Liver (tissue), 9 donors: ENCODE measurements around the gene NTN1. TPM values are rescaled to one million over a fixed set of nuclear protein-coding genes. Genes with fewer than 3 reads are reported as not detected.

Source experiments
- DNase-seq: peaks from one replicate; pipeline ENCODE4 v3.0.0-alpha.2; 2017; ENCODE audit warnings: low spot score
- H3K27ac ChIP-seq, 2 donors: one replicate each; pipeline ENCODE4 v1.7.0; 2013; ENCODE audit warnings: inconsistent platforms in 2 of 2, low read length in 2 of 2, control low read depth in 1 of 2, low read depth in 1 of 2, mild to moderate bottlenecking in 1 of 2
- H3K27me3 ChIP-seq, 4 donors: one replicate each; pipeline versions ENCODE4 v1.6.1 to v1.7.0; 2013; ENCODE audit warnings: low read length in 3 of 4, inconsistent platforms in 1 of 4, mild to moderate bottlenecking in 1 of 4, moderate library complexity in 1 of 4; ENCODE audit not compliant: control insufficient read depth in 4 of 4, insufficient read depth in 4 of 4
- H3K36me3 ChIP-seq, 4 donors: one replicate each; pipeline versions ENCODE4 v1.6.1 to v1.7.0; 2013; ENCODE audit warnings: low read length in 3 of 4, mild to moderate bottlenecking in 3 of 4, low read depth in 1 of 4, moderate library complexity in 1 of 4; ENCODE audit not compliant: control insufficient read depth in 4 of 4, insufficient read depth in 3 of 4
- H3K4me1 ChIP-seq, 4 donors: one replicate each; pipeline versions ENCODE4 v1.6.1 to v1.7.0; 2013; ENCODE audit warnings: low read length in 3 of 4, mild to moderate bottlenecking in 3 of 4, moderate library complexity in 1 of 4; ENCODE audit not compliant: control insufficient read depth in 4 of 4, insufficient read depth in 4 of 4
- H3K4me3 ChIP-seq, 3 donors: one replicate each; pipeline versions ENCODE4 v1.6.1 to v1.7.0; 2013; ENCODE audit warnings: low read length in 3 of 3, control low read depth in 1 of 3, low read depth in 1 of 3, mild to moderate bottlenecking in 1 of 3
- H3K9ac ChIP-seq, 2 donors: one replicate each; pipeline ENCODE4 v1.7.0; 2013; ENCODE audit warnings: low read length in 2 of 2, mild to moderate bottlenecking in 2 of 2, moderate library complexity in 2 of 2, control low read depth in 1 of 2, low read depth in 1 of 2
- H3K9me3 ChIP-seq, 4 donors: one replicate each; pipeline versions ENCODE4 v1.6.1 to v1.7.0; 2013; ENCODE audit warnings: low read length in 3 of 4; ENCODE audit not compliant: control insufficient read depth in 4 of 4
- CTCF ChIP-seq: fragments of 150-350 bp; IDR thresholded peaks from 2 replicates; pipeline ENCODE4 v1.5.1; 2017; ENCODE audit warnings: improper control_type of control experiment, low read depth, low read length; ENCODE audit not compliant: missing input control
- FOXA1 ChIP-seq: IDR thresholded peaks from 2 replicates; pipeline ENCODE4 v1.6.1; 2016; ENCODE audit warnings: antibody characterized with exemption
- FOXA2 ChIP-seq: IDR thresholded peaks from 2 replicates; pipeline ENCODE4 v1.6.1; 2016; ENCODE audit warnings: antibody characterized with exemption
- GABPA ChIP-seq, 2 donors: IDR thresholded peaks in 1 of 2; conservative IDR thresholded peaks in 1 of 2; 2 replicates each; pipeline ENCODE4 v1.6.1; 2016; ENCODE audit warnings: antibody characterized with exemption in 2 of 2, mild to moderate bottlenecking in 1 of 2, moderate library complexity in 1 of 2
- HNF4A ChIP-seq, 2 donors: conservative IDR thresholded peaks; 2 replicates each; pipeline ENCODE4 v1.6.1; 2016; ENCODE audit warnings: antibody characterized with exemption in 2 of 2, mild to moderate bottlenecking in 2 of 2
- HNF4G ChIP-seq: IDR thresholded peaks from 2 replicates; pipeline ENCODE4 v1.6.1; 2016; ENCODE audit warnings: antibody characterized with exemption
- MAX ChIP-seq: IDR thresholded peaks from 2 replicates; pipeline ENCODE4 v1.6.1; 2016; ENCODE audit warnings: antibody characterized with exemption
- NR2F2 ChIP-seq: IDR thresholded peaks from 2 replicates; pipeline ENCODE4 v1.6.1; 2016; ENCODE audit warnings: antibody characterized with exemption
- RAD21 ChIP-seq, 2 donors: IDR thresholded peaks; 2 replicates each; pipeline ENCODE4 v1.6.1; 2016; ENCODE audit warnings: antibody characterized with exemption in 2 of 2, mild to moderate bottlenecking in 2 of 2
- SP1 ChIP-seq: IDR thresholded peaks from 2 replicates; pipeline ENCODE4 v1.6.1; 2018; ENCODE audit warnings: antibody characterized with exemption, mild to moderate bottlenecking
- TAF1 ChIP-seq: conservative IDR thresholded peaks from 2 replicates; pipeline ENCODE4 v1.6.1; 2016; ENCODE audit warnings: antibody characterized with exemption, mild to moderate bottlenecking
- WGBS: extraction: QIAGEN DNeasy Blood & Tissue Kit; methylation state at CpG from one replicate; pipeline ENCODE4 v1.1.7; 2013; 5-methylcytosine and 5-hydroxymethylcytosine counted together
- polyA plus RNA-seq, 2 donors: library from polyadenylated mRNA; stranded (reverse) in 1 of 2; unstranded in 1 of 2; fragments of 200-250 nt in 1 of 2; fragments of >200 nt in 1 of 2; fragmentation: Nextera tagmentation in 1 of 2; extraction: Ambion mirVana in 1 of 2; gene quantifications; one replicate each; pipeline versions ENCODE4 v1.2.1 to v1.2.3, GENCODE V29; 2013 to 2015
- total RNA-seq, 2 donors: library from RNA; depleted of rRNA; stranded (reverse); fragments of >200 nt; gene quantifications; one replicate each; pipeline ENCODE4 v1.2.3, GENCODE V29; 2014
- TF ChIP-seq, protein P1 (sequence below): IDR thresholded peaks from 2 replicates; pipeline ENCODE4 v1.6.1; 2016; ENCODE audit warnings: antibody characterized with exemption, mild to moderate bottlenecking
- TF ChIP-seq, protein P2 (sequence below): IDR thresholded peaks from 2 replicates; pipeline ENCODE4 v1.6.1; 2016; ENCODE audit warnings: antibody characterized with exemption
- TF ChIP-seq, protein P3 (sequence below): IDR thresholded peaks from 2 replicates; pipeline ENCODE4 v1.6.1; 2016; ENCODE audit warnings: antibody characterized with exemption
- donor health status: healthy.
- donor health status: healthy.
- donor health status: healthy.
- donor health status: healthy.
- donor health status: healthy.

The NTN1 gene
- total and polyA plus RNA-seq, 4 donors: 0.14 to 8.7 (median 4.3) TPM

- TF ChIP-seq MAX: no peak
- no peak for TF ChIP-seq CTCF
- TF ChIP-seq TAF1: no peak
These were observed 157.0 kb downstream of the NTN1 start (continued) for GRCh38 chr17:9178319-9178718.

GRCh38 chr17:9179602-9180001, 158.3 kb downstream of the NTN1 start:
- Histone ChIP-seq H3K4me1 (peaks cover 13 to 31% (median 25%) of the 10 kb centered on the region in 4 donors), H3K9me3 (no peaks in the 10 kb centered on the region), H3K36me3 (no peaks in the 10 kb centered on the region), H3K27me3 (no peaks in the 10 kb centered on the region), H3K27ac (no peak overlapping the region), H3K4me3 (no peak overlapping the region), H3K9ac (no peak overlapping the region)
- peak in 1 of 2 donors; percentile 61 for TF ChIP-seq RAD21 (IDR thresholded peaks at IDR 0.05)
- TF ChIP-seq, protein P1, sequence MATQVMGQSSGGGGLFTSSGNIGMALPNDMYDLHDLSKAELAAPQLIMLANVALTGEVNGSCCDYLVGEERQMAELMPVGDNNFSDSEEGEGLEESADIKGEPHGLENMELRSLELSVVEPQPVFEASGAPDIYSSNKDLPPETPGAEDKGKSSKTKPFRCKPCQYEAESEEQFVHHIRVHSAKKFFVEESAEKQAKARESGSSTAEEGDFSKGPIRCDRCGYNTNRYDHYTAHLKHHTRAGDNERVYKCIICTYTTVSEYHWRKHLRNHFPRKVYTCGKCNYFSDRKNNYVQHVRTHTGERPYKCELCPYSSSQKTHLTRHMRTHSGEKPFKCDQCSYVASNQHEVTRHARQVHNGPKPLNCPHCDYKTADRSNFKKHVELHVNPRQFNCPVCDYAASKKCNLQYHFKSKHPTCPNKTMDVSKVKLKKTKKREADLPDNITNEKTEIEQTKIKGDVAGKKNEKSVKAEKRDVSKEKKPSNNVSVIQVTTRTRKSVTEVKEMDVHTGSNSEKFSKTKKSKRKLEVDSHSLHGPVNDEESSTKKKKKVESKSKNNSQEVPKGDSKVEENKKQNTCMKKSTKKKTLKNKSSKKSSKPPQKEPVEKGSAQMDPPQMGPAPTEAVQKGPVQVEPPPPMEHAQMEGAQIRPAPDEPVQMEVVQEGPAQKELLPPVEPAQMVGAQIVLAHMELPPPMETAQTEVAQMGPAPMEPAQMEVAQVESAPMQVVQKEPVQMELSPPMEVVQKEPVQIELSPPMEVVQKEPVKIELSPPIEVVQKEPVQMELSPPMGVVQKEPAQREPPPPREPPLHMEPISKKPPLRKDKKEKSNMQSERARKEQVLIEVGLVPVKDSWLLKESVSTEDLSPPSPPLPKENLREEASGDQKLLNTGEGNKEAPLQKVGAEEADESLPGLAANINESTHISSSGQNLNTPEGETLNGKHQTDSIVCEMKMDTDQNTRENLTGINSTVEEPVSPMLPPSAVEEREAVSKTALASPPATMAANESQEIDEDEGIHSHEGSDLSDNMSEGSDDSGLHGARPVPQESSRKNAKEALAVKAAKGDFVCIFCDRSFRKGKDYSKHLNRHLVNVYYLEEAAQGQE: no peak
- no peak for DNase-seq
- 89% methylated on average over 14 of the region's 14 CpGs for WGBS

DNA sequence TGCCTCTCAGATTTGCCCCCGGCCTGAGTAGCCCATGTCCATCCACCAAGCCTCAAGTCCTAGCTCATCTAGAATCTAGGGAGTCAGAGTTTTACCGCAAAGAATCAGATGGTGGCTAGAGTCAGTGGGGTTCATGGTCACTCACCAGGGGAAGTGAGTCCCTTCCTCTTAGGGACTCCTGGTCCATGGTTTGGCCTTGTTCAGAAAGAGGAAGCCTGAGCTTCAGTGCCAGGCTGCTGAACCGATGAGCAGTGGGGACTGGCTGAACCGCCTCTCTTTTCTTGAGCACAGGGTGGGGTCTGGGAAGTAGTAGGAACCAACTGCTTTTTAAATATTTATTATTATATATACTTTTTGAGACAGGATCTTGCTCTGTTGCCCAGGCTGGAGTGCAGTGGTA, 160.3 kb downstream of the NTN1 start:
- no peaks in the 10 kb centered on the region for H3K27me3 ChIP-seq
- no peaks in the 10 kb centered on the region for H3K9me3 ChIP-seq
- TF ChIP-seq RAD21 (IDR thresholded peaks at IDR 0.05): no peak
- TF ChIP-seq FOXA1: no peak
- no peak for TF ChIP-seq FOXA2
- TF ChIP-seq, protein P1: no peak
- no peak for TF ChIP-seq HNF4G
- TF ChIP-seq SP1: no peak
- TF ChIP-seq, protein P2, sequence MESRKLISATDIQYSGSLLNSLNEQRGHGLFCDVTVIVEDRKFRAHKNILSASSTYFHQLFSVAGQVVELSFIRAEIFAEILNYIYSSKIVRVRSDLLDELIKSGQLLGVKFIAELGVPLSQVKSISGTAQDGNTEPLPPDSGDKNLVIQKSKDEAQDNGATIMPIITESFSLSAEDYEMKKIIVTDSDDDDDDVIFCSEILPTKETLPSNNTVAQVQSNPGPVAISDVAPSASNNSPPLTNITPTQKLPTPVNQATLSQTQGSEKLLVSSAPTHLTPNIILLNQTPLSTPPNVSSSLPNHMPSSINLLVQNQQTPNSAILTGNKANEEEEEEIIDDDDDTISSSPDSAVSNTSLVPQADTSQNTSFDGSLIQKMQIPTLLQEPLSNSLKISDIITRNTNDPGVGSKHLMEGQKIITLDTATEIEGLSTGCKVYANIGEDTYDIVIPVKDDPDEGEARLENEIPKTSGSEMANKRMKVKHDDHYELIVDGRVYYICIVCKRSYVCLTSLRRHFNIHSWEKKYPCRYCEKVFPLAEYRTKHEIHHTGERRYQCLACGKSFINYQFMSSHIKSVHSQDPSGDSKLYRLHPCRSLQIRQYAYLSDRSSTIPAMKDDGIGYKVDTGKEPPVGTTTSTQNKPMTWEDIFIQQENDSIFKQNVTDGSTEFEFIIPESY: no peak
- no peak for TF ChIP-seq GABPA (IDR thresholded peaks at IDR 0.05 in 1 of 2, conservative IDR thresholded peaks at IDR 0.05 in 1 of 2)
- TF ChIP-seq HNF4A (conservative IDR thresholded peaks at IDR 0.05): no peak
- no peak for TF ChIP-seq NR2F2
- TF ChIP-seq, protein P3, sequence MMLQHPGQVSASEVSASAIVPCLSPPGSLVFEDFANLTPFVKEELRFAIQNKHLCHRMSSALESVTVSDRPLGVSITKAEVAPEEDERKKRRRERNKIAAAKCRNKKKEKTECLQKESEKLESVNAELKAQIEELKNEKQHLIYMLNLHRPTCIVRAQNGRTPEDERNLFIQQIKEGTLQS: no peak
- no peak for TF ChIP-seq CTCF
- no peak overlapping the region for H3K9ac ChIP-seq
- WGBS: 89% methylated on average over 4 of the region's 4 CpGs
- peaks cover 4 to 11% (median 8%) of the 10 kb centered on the region in 4 donors for H3K4me1 ChIP-seq
- H3K4me3 ChIP-seq: no peak overlapping the region
- no peak for DNase-seq
- peaks cover 0 to 3% (median 0%) of the 10 kb centered on the region in 4 donors for H3K36me3 ChIP-seq
- H3K27ac ChIP-seq: no peak overlapping the region
